Medulla oblongata (tissue), 1 donor: ENCODE data around the gene CRYAB.

Source experiments
- DNase-seq: peaks from one replicate; pipeline ENCODE4 v3.0.0-alpha.2; 2015; ENCODE audit errors: extremely low spot score

CRYAB gene

DNA sequence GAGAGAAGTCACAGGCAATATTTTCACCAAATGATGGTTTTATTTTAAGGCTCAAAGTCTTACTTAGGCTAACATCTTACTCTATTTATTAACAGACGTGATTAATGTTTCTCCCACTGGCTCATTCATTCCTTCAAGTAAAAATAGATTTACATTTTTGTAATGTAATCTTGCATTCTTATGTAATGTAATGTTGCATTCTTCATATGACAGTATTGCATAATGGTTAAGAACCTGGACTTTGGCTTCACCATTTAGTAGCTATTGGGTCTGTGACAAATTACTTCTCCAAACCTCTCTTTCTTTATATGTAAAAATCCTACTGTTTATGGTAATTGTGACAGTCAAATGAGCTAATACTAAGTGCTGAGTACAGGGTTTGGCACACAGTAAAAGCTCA is 22.3 kb upstream of the CRYAB start:
- DNase-seq, result peak; percentile 1

DNA sequence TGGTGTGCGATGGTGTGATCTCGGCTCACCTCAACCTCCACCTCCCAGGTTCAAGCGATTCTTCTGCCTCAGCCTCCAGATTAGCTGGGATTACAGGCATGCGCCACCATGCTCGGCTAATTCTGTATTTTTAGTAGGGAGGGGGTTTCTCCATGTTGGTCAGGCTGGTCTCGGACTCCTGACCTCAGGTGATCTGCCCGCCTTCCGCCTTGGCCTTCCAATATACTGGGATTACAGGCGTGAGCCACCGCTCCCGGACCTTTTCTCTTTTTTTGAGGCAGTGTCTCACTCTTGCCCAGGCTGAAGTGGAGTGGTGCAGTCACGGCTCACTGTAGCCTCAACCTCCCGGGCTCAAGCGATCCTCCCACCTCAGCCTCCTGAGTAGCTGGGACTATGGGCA is 21.6 kb upstream of the CRYAB start:
- DNase-seq, result peak; percentile 1

DNA sequence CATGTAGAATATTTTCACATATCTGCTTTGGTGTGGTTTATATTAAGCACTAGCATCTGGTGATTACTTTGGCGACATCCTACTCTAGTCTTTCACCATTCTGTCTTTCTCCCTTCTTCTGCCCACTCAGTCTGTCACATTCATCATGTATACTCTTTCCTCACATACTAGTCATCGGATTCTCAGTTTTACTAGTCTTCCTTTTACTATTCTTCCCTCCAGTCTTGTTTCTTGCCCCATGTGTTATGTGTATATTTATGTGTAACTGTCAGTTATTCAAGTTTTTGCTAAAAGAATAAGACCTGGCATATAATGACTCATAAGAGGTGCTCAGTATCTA is 21.0 kb upstream of the CRYAB start:
- DNase-seq, result no peak

DNA sequence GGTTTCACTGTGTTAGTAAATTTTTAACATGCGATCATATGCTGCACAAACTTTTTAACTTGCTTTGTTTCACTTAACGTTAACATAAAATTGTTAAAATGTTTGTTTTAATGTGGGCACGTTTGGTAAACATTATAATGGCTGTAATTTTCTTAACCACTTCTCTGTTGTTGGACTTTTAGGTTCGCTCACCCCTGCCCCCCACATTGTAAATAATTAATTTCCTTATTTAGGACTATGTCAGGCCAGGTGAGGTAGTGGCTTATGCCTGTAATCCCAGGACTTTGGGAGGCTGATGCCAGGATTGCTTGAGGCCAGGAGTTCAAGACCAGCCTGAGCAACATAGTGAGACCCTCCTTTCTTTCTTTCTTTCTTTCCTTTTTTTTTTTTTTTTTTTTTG is 18.9 kb upstream of the CRYAB start:
- DNase-seq, result no peak

DNA sequence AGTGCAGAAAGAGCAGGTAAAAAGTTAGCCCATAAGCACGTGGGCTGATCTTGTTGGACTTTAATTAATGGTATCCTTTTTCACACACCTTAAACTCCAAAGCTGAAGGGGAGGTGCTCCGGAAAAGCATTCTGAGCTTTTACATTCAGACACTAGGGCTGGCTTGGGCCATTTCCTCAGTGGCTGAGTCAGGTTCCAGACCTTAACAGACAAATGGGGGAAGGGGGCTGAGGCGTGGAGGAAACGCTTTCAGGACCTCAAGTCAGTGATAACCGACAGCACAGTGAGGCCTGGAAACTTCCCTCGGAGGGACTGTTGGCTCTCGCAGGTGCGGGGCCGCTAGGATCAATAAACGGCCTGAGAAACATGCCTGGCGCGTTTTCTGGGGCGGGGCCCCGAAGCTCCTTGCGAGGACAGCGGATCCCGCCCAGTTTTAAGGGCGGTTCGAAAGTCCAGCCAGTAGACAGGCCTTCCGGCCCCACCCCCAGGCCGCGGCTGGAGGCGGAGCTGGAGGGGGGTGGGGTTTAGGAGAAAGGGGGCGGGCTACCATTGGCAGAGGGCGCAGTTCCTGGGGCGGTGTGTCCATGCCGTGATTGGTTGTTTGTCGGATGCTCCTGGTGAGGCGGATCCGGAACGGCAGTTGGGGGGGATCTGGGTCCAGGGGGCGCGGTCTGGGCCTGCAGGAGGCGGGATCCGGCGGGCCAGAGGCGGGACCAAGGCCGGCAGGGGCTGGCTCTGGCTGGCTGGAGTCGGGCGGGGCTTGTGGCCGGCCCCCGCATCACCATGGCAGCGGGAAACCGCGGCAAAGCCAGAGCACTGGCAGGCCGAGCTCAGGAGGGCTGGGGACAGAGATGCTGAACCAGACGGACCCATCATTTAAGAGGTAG is 15.2 kb upstream of the CRYAB start:
- DNase-seq, result peak; percentile 98

DNA sequence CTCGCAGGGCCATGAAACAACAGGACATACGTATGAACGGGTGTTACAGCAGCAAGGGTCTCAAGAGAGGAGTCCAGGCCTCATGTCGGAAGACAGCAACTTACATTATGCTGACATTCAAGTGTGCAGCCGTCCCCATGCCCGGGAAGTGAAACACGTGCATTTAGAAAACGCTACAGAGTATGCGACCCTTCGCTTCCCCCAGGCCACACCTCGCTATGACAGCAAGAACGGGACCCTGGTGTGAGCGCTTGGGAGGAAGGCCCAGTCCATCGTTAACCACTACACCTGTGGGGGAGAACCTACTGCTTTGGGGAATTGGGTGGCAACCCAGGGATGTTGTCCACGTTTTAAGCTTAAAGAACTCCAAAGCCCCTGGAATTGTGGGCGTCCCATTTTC is 14.4 kb upstream of the CRYAB start:
- DNase-seq, result no peak

DNA sequence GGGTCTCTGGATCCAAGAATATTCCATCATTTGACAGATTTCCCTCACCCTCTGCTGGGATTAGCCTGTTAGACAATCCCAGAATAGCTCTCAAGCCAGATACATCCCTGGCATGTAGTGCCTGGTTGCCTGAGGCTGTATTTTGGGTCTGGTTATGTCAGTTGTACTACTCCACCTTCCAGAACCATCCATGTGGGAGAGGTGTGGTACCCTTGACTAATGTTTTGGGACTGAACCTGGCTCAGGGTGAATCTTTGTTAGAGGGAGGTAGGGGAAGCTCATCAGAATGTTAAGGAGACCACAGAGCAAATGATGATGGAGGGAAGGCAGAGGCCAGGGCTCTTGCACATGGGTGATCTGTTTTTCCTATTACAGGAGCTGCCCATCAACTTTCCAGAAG is 12.4 kb upstream of the CRYAB start:
- DNase-seq, result no peak

DNA sequence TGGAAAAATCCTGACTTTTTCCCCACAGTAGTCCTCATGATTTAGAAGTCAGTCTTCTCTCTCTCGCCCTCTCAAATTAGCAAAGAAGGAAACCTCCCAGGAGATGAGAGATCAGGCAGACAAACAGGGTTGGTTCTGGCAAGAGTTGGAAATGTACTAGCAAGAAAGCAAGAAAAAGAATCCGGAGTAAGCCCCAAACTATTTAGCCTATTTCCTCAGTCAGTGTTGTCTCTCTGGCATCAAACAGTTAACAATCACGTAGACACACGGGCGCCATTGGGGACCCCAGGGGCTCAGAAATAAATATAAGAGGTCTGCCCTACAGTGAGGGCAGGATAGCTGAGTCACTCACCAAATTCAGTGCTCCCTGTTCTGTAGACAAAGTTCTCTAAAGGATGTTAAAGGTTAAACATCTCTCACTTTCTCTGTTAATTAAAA is 11.8 kb upstream of the CRYAB start:
- peak; percentile 3 for DNase-seq

DNA sequence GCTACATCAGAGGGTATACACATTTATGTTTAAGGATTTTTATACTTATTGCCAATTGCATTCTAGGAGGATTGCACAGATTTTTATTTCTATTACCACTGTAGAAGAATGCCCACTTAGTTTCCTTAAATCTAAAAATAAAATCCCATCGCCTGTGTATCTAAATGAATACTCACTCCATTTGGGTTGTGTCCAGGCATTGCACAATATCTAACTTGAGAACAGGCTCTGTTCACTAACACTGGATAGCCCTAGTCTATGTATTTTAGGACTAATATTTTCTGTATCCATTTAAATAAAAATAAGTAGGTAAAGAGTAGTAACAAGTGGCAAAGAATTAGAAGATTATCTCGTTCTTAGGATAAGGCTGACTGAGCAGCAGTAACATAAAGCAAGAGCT is 11.2 kb upstream of the CRYAB start:
- DNase-seq, result peak; percentile 86

DNA sequence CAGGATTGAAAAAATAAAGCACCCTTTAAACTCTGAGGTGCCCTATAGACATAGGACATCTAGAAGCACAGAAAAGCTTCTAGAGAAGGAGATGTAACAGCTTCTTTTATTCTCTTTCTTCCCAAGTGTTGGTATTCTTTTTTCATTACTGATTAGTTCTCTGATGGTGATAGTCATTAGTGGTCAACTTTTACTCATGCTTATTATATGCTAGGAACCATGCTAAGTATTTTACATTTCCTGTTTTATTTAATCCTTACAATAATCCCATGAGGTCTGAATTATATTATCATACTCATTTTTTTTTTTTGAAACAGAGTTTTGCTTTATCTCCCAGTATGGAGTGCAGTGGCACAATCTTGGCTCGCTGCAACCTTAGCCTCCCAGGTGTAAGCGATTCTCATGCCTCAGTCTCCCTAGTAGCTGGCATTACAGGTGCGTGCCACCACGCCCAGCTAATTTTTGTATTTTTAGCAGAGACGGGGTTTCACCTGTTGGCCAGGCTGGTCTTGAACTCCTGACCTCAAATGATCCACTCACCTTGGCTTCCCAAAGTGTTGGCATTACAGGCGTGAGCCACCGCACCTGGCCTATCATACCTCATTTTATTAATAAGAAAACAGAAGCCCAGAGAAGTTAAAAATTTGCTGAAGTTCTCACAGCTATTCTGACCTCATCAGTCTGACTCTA is 10.1 kb upstream of the CRYAB start:
- no peak for DNase-seq

DNA sequence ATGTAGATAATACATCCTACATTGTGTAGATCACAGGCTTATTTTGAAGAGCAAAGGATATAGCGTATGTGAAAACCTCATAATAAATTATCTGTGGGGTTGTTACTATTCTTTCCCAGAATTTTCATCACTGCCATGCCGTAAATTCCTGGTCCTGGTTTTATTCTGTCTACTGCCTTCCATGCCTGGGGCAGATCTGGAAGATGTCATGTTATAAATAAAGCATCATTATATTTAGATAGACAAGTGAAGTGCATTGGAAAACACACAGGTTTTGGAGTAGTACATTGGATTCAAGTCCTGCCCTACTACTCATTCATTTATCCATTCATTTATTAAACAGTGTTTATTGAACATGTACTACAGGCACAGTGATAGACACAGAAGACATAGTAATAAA is 9.3 kb upstream of the CRYAB start:
- no peak for DNase-seq

DNA sequence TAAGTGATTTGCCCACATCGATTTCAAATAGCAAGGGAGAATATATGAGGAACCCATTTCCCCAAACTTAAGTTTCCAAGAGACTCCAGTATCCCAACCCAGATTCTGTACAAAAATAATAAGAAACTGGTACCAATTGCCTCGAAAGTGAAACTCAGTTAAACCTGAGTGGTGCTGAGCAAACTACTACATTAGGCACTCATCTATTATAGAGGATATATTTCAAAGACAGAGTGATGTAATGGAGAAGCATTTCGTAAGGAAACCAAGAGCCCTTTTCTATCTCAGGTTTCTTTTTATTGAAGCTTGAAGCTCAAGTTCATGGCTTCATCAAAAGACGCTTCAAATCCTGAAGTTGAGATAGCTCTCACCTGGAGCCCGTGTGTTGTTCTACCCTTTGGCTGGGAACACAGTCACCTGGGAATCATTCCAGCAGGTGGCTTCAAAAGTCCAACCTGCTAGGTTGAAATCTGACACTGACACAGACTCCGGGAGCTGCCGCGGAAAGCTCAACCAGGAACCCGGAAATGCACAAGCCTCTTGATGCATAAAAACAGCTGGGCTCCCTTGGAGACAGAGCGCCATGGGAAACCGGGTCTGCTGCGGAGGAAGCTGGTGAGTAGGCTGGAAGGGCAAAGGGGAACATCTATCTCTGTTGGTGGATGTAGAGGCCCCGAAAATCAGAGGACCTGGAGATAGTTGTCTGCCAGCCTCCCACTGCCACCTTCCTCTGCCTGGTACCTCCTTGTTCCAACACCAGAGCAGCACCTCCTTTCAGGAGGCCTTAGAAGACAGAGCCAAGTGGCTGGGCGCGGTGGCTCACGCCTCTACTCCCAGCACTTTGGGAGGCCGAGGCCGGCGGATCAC is 7.1 kb upstream of the CRYAB start, which contains the start of gene C11orf52:
C11orf52 (plus strand) TSS at position 524 of the 867 bp plus-strand sequence; CDS start at position 584, 60 bp downstream.
- peak; percentile 44 for DNase-seq

DNA sequence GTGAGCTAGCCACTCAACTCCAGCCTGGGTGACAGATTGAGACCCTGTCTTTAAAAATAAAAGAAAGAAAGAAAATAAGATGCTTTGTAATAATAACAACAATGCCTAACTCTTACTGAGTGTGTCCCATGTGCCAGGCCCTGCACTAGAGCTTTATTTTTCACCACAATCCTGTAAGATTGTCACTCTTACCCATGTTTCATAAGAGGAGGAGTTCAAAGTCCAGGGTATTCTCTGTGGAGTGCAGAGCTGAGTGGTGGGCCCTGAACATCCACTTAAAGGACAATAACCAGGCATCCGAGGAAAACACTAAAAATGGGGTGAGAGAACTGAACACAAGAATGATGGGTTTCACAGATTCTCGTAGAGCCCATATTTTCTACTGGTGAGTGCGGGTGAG is 6.2 kb upstream of the CRYAB start:
- no peak for DNase-seq

DNA sequence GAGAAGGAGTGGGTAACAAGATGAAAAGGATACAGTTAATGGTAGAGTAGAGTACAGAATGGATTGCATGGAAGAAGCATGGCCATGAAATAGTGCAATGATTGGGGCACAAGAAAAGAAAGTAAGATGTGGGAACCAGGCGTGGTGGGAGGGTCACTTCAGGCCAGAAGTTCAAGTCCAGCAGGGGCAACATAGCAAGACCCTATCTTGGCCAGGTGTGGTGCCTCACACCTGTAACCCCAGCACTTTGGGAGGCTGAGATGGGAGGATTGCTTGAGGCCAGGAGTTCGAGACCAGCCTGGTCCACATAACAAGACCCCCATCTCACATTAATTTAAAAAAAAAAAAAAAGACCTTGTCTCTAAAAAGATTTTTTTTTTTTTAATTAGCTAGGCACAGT is 5.7 kb upstream of the CRYAB start:
- DNase-seq, result no peak

DNA sequence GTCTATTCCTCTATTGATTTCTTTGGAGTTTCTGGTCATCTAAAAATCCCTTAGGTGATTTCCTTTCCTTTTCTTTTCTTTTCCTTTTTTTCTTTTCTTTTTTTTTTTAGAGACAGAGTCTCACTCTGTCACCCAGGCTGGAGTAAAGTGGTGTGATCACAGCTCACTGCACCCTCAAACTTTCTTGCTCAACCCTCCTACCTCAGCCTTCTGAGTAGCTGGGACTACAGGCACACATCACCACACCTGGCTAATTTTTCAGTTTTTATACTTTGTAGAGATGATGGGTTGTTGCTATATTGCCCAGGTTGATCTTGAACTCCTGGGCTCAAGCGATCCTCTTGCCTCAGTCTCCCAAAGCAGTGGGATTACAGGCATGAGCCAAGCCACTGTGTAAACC is 5.2 kb upstream of the CRYAB start:
- no peak for DNase-seq

DNA sequence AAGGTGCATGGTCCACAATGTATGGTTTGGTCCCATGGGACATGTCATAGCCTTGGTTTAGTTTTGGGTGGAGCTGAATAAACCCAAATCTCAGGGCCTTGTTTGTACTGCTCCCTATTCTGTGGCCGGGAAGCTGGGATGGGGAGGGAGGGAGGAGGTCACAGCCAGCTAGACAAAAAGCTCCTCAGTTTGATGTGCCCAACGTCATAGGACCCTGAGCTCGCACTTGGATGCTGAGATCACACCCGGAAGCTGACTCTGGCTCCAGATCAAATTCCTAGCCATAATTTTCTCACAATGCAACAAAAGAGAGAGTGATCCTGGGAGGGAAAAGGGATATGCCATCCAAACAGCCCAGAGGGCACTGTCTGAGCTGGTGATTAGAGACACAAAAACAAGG is 2.4 kb upstream of the CRYAB start:
- DNase-seq, result peak; percentile 95

DNA sequence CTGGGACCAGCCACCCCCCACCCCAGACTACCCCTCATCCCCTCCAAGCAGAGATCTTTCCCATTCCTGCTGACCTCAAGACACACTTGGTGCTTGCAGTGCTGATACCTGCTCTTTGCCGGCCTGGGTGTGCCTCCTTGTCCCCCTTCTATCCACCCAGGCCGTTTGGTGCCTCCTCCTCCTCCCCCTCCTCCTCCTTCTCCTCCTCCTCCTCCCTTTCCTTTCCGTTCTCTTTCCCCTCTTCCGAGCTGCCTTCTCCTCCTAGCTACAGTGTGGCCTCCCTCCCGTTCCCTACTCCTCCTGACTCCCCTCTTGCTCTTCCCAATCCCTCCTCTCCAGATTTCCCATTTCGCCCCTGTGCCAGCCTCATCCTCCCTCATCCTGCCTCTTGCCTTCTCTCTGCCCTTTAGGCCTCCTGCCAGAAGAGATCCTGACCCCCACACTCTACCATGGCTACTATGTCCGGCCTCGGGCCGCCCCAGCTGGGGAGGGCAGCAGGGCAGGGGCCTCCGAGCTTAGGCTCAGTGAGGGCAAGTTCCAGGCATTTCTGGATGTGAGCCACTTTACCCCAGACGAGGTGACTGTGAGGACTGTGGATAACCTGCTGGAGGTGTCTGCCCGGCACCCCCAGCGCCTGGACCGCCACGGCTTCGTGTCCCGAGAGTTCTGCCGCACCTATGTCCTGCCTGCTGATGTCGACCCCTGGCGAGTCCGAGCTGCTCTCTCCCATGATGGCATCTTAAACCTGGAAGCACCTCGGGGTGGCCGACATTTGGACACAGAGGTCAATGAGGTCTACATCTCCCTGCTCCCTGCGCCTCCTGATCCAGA is 1.7 kb upstream of the CRYAB start:
- no peak for DNase-seq

DNA sequence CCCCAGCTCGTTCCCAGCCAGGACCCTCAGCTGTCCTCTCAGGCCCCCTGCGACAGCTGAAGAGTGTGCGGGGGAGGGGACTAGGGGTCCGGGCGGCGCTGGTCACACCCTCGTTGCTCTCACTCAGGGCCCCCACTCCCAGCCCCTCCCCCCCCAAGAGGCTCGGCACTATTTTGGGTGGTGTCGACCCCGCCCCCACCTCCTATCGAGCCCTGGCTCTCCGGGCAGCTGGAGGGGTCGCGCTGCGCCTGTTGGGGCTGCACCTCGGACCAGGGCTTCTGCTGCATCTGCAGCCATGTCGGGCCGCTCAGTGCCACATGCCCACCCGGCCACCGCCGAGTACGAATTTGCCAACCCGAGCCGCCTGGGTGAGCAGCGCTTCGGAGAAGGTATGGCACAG is 965 bp upstream of the CRYAB start, which contains the start of gene HSPB2:
HSPB2 (plus strand) TSS at position 200 of the 400 bp plus-strand sequence; CDS start at position 296, 96 bp downstream.
- no peak for DNase-seq

DNA sequence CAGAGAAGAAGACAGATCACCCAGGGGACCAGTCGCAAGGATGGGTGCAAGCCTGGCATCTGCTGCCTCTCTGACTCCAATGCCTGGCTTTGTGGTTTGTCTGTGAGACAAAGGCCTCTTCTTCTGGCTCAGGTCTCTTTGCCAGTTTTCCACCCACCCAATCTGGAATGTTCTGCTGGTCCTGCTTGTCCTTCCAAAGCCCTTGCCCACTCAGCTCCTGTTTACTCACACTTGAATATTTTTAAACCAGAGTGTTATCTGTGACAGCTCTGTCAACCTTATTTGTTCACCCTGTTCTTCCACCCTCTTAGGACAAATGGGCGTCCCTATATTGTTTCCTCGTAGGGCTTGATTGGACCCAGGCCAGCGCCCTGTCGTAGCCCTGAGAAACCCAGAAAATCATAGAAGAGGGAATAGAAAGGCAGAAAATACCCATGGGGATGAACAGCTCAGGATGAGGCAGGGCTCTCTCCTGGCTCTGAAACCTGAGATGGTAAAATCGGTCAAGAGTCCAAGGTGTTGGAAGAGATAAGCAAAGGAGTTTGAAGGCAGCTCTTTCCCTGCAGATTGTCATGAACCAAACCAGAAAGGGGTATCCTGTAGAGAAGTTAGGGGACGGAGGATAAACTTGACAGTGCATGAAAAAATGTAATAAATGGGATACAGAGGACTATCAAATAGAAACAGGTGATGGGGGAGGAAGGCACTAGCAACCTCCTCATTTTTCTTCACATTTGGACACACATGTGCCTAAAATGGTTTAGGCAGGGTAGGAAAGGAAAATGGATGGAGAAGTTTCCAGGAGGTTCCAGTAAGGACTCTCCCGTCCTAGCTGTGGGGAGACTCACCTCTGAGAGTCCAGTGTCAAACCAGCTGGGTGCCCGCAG is 651 bp downstream of the CRYAB start:
- DNase-seq, result peak; percentile 94

DNA sequence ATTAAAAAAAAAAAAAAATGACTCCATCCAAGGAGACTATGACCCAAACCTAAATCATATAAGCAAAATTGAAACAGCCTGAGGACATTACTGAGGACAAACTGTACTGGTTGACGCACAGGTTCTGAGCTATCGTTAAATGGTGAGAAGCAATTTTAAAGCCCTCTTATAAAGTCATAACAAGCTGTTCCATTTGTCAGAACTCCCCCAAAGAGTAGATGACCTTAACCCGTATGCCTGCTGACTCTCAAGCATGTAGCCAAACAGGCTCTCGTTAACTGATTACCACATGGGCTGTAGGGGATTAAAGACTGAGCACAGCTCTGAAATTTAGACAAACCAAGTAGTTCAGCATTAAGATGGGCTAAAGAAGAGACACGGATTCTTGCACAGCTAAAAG is 2.2 kb downstream of the CRYAB start:
- no peak for DNase-seq
